Measurements from ENCODE around the gene HJV. TPM values are rescaled to one million over a fixed set of nuclear protein-coding genes. Genes with fewer than 3 reads are reported as not detected.

HJV gene
- total RNA-seq, 1 experiment from 2014 or later = not detected

DNA sequence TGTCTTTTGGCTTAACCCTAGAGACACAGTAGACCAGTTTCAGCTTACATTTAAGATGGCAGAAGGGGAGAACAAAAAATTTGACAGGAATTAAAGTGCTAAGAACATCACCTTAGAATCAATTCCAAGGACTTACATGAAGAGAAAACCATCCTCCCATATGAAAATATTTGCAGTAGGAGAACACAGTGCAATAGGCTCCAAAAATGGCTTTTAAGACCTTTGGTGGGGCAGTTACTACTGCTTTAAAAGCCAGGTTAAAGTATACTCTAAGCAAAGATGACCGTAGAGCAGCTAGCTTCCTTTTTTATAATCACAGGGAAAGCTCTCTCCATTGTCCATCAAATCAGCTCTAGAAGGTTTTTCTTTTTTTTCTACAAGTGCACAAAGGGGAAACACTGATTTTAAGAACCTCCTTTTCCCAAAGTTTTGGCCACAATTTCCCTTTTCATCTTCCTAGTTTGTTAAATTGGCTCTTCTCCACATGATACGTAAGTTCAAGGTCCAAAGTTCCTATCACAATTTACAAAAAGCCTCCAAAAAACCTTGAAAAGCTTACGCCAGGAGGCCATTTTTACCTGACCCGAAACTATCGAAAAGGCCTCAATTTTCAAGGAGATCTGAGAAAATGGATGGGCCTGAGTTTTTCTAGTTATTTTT, 28.4 kb downstream of the HJV start:
- H2BK15ac ChIP-seq (ENCODE audit: low read depth, low read length) = no peak overlapping the region
- H2BK20ac ChIP-seq (ENCODE audit: low read depth, low read length, poor library complexity, severe bottlenecking) = no peak overlapping the region
- H3K4me1 Mint-ChIP-seq = peaks cover 37 to 47% of the 10 kb centered on the region in 2 experiments
- DNase-seq = no peak
- H2AK5ac ChIP-seq (ENCODE audit: insufficient read length, low read length) = no peak overlapping the region
- H3K14ac ChIP-seq (ENCODE audit: insufficient read depth, low read length) = no peak overlapping the region
- H3K4me1 ChIP-seq (ENCODE audit: insufficient read depth, low read length) = peaks cover under 1% of the 10 kb centered on the region; the same call in 1 of the 2 replicates
- no CpG with 5 or more reads among the region's 5 CpGs for WGBS (ENCODE audit: extremely low coverage, insufficient read length, low lambda C conversion rate)
- H3K36me3 Mint-ChIP-seq (ENCODE audit: insufficient read depth in 1 of 3, low read depth in 3 of 3) = peaks cover 32 to 43% (median 32%) of the 10 kb centered on the region in 3 experiments
- no peak overlapping the region for H2BK120ac ChIP-seq (ENCODE audit: low read depth, low read length, poor library complexity, severe bottlenecking)
- no peak overlapping the region for H4K5ac ChIP-seq (ENCODE audit: insufficient read length, low read depth, low read length)
- no peak overlapping the region for H2BK5ac ChIP-seq (ENCODE audit: insufficient read length, low read length)
- no peak overlapping the region for H3K27ac ChIP-seq (ENCODE audit: insufficient read length, low read depth, low read length)
- H3K18ac ChIP-seq (ENCODE audit: insufficient read length, low read depth, low read length) = no peak overlapping the region
- H3K27me3 ChIP-seq (ENCODE audit: insufficient read depth, low read length) = no peaks in the 10 kb centered on the region
- no peaks in the 10 kb centered on the region for H4K20me1 ChIP-seq (ENCODE audit: control insufficient read depth, insufficient read depth, insufficient read length)
- H3K27me3 Mint-ChIP-seq (ENCODE audit: low read depth) = no peaks in the 10 kb centered on the region
- no peak overlapping the region for H4K8ac ChIP-seq (replicated peaks; ENCODE audit: insufficient read length, low read depth, low read length)
- no peak overlapping the region for H3K56ac ChIP-seq (ENCODE audit: insufficient read length, low read depth, low read length)
- no peak overlapping the region for H3T11ph ChIP-seq (ENCODE audit: low read length)
- peaks cover 19% of the 10 kb centered on the region for H3K23me2 ChIP-seq (ENCODE audit: insufficient read length, low read depth, low read length, poor library complexity, severe bottlenecking)
- peak overlapping the region; percentile 25 to 87; a peak in 1 of 5 replicates for H3K4me3 Mint-ChIP-seq
- no peak overlapping the region for H3K23ac ChIP-seq (ENCODE audit: insufficient read length, low read depth, low read length)
- H3K27ac Mint-ChIP-seq = peak overlapping the region in 1 of 3 experiments; percentile 96; a peak in 2 of 7 replicates
- peaks cover 7% of the 10 kb centered on the region for H3K79me1 ChIP-seq (ENCODE audit: insufficient read depth, low read depth, low read length, poor library complexity, severe bottlenecking)
- H3K79me2 ChIP-seq (ENCODE audit: insufficient read depth, low read length) = peaks cover 3% of the 10 kb centered on the region; the same call in 1 of the 2 replicates
- no peaks in the 10 kb centered on the region for H3K9me3 ChIP-seq (ENCODE audit: control insufficient read depth, low read depth, low read length)
- H4K91ac ChIP-seq (ENCODE audit: insufficient read length, low read depth, low read length) = no peak overlapping the region
- no peak overlapping the region for H3K4ac ChIP-seq (ENCODE audit: low read depth, low read length)
- H2AFZ ChIP-seq (ENCODE audit: low read length) = no peak overlapping the region
- no peak for TF ChIP-seq CTCF (conservative IDR thresholded peaks at IDR 0.05)
- no peak overlapping the region for H2BK12ac ChIP-seq (ENCODE audit: insufficient read length, low read depth, low read length)
- no peak overlapping the region for H3K9ac ChIP-seq (ENCODE audit: extremely low read depth, insufficient read length, low read length)
- H3K9me3 Mint-ChIP-seq = peaks cover 0 to 3% of the 10 kb centered on the region in 2 experiments; a peak in 2 of 5 replicates
- peak overlapping the region; percentile 92 for H3K4me2 ChIP-seq (ENCODE audit: insufficient read depth, insufficient read length, low read length)

Data from H9 (cell line).